SK-MEL-5 (cell line): ENCODE data around the gene PSG5. TPM values are rescaled to one million over a fixed set of nuclear protein-coding genes. Genes with fewer than 3 reads are reported as not detected.
"Not testable (repeated sequence)": the region's sequence is repeated elsewhere in the genome, so short reads cannot be mapped to it uniquely, and the experiment has no call there.

ENCODE experiments used
- DNase-seq: peaks from one replicate; pipeline ENCODE4 v3.0.0-alpha.2; 2016; ENCODE audit warnings: low read depth, low spot score
- in situ Hi-C: cut with HindIII; loops from 2 replicates; pipeline ENCODE4 v1.10.0; 2016; ENCODE audit warnings: low sequenced_read_pairs, high pct_unique_total_duplicates, low pct_unique_long_range_greater_than_20kb
- total RNA-seq: library from RNA; depleted of rRNA; stranded (reverse); fragments of >200 nt; shearing (Covaris generic); gene quantifications from 2 replicates; pipeline ENCODE4 v1.2.3, GENCODE V29; 2014; rRNA removed

PSG5 gene
- total RNA-seq, 1 experiment from 2014 or later = not detected

GRCh38 chr19:43127336-43127735 lies 59.0 kb downstream of the PSG5 start:
- in situ Hi-C loops, DNase-seq: not testable (repeated sequence)

GRCh38 chr19:43126720-43127119 lies 59.6 kb downstream of the PSG5 start:
- no peak for DNase-seq
- in situ Hi-C loops = no loop called here

GRCh38 chr19:43124360-43124759 lies 62.0 kb downstream of the PSG5 start:
- DNase-seq = no peak
- in situ Hi-C loops = no loop called here

- DNase-seq = not testable (repeated sequence)
These were observed 65.8 kb downstream of the PSG5 start for GRCh38 chr19:43120433-43121026.

GRCh38 chr19:43119526-43119925 lies 66.8 kb downstream of the PSG5 start:
- in situ Hi-C loops, DNase-seq: not testable (repeated sequence)

More at GRCh38 chr19:43120433-43121026, 65.8 kb downstream of the PSG5 start:
- in situ Hi-C loops = not testable (repeated sequence)

Other genes starting within 250 kb of the PSG5 start
- gene PSG7, start 249.3 kb downstream of the PSG5 start, total RNA-seq = not detected in 2 replicates
- 2.0 TPM in 1 of 2 replicates, not detected in the other for gene PSG11, start 160.1 kb downstream of the PSG5 start, total RNA-seq
- not detected in 2 replicates for gene PSG2, start 103.8 kb downstream of the PSG5 start, total RNA-seq
- 2.5 and 4.1 TPM in 2 replicates for gene PSG4, start 19.1 kb upstream of the PSG5 start, total RNA-seq
- 0.40 TPM in 1 of 2 replicates, not detected in the other for gene PSG9, start 83.0 kb upstream of the PSG5 start, total RNA-seq
- gene CD177, start 167.2 kb upstream of the PSG5 start, total RNA-seq = 0.24 TPM in 1 of 2 replicates, not detected in the other
- not detected in 2 replicates for gene TEX101, start 228.4 kb upstream of the PSG5 start, total RNA-seq